Heart right ventricle (tissue), 16 donors: ENCODE results near the gene IRF1. TPM values are rescaled to one million over a fixed set of nuclear protein-coding genes. Genes with fewer than 3 reads are reported as not detected.

Source experiments
- ATAC-seq, 8 donors: fragments of 200-7000 bp; cut with Tn5 transposase; one replicate each; pipeline ENCODE4 v1.9.1; 2020; ENCODE audit warnings: mild to moderate bottlenecking in 8 of 8, moderate library complexity in 8 of 8, moderate number of reproducible peaks in 1 of 8
- DNase-seq, 2 donors: peaks; one replicate each; pipeline ENCODE4 v3.0.0-alpha.2; 2020
- H3K27ac ChIP-seq, 10 donors: fragments of 200-600 bp; sonication (generic) in 2 of 10; one replicate each; pipeline versions ENCODE4 v1.5.0 to v1.8.0; 2020 to 2022; ENCODE audit warnings: mild to moderate bottlenecking in 3 of 10
- H3K27me3 ChIP-seq, 7 donors: fragments of 200-600 bp; one replicate each; pipeline ENCODE4 v1.8.0; 2021 to 2022; ENCODE audit warnings: mild to moderate bottlenecking in 2 of 7
- H3K36me3 ChIP-seq, 9 donors: fragments of 200-600 bp; sonication (generic) in 1 of 9; one replicate each; pipeline versions ENCODE4 v1.5.0 to v1.8.0; 2020 to 2022; ENCODE audit warnings: mild to moderate bottlenecking in 2 of 9
- H3K4me1 ChIP-seq, 9 donors: fragments of 200-600 bp; sonication (generic) in 1 of 9; one replicate each; pipeline versions ENCODE4 v1.5.0 to v1.8.0; 2020 to 2022; ENCODE audit warnings: mild to moderate bottlenecking in 4 of 9
- H3K4me3 ChIP-seq, 10 donors: fragments of 200-600 bp; sonication (generic) in 2 of 10; one replicate each; pipeline versions ENCODE4 v1.5.0 to v1.8.0; 2020 to 2022; ENCODE audit warnings: mild to moderate bottlenecking in 7 of 10, moderate library complexity in 2 of 10
- H3K9me3 ChIP-seq, 11 donors: fragments of 200-600 bp in 10 of 11; sonication (generic) in 2 of 11; one replicate each; pipeline versions ENCODE4 v1.5.0 to v1.8.0; 2013 to 2022; ENCODE audit warnings: mild to moderate bottlenecking in 2 of 11, control low read depth in 1 of 11, moderate library complexity in 1 of 11
- WGBS, 2 donors: extraction: QIAGEN DNeasy Blood & Tissue Kit; methylation state at CpG; one replicate each; pipeline ENCODE4 v1.1.7; 2013; ENCODE audit warnings: inconsistent platforms in 1 of 2; 5-methylcytosine and 5-hydroxymethylcytosine counted together
- intact Hi-C, 10 donors: fragments of 100-400 bp; cut with DNase I; formaldehyde crosslinking; loops; one replicate each; pipeline versions ENCODE4 v1.11.1 to v1.14.2; 2022
- polyA plus RNA-seq, 2 donors: library from polyadenylated mRNA; stranded (reverse); fragments of 200-250 nt; gene quantifications; one replicate each; pipeline ENCODE4 v1.2.3, GENCODE V29; 2013
- total RNA-seq, 10 donors: library from RNA; stranded (reverse); fragmentation: NEBNext Ultra II Directional in 3 of 10; extraction: Animal tissue kit (Norgen Biotek cat#: 25700) in 3 of 10; gene quantifications; one replicate each; pipeline versions ENCODE4 v1.2.1 to v1.2.4, GENCODE V29; 2021 to 2023
- TF ChIP-seq, protein P1 (sequence below), 9 donors: fragments of 200-600 bp; sonication (generic) in 2 of 9; IDR thresholded peaks; one replicate each; pipeline versions ENCODE4 v1.5.0 to v1.8.0; 2021 to 2022; ENCODE audit warnings: antibody characterized with exemption in 9 of 9, mild to moderate bottlenecking in 5 of 9, moderate library complexity in 1 of 9
- donor health status: Arrhythmogenic right ventricular cardiomyopathy.
- donor health status: ischemic (EF 13 %, LVEDD 7.1; RV severe dilation, severe dysfunction).
- donor health status: healthy with polysubstance abuse.
- donor health status: DM: no; HTN: yes; CAD: no.
- donor health status: DM: no; HTN: no; CAD: no.
- donor health status: ischemic (EF 25% LVEDD 6.9; RV normal size, moderate dysfunction).
- donor health status: ischemic (EF 25% LVEDD 5.7; RV mildly dilated, moderate dysfunction).
- donor health status: healthy.
- donor health status: DM: yes; HTN: yes; CAD: no.
- donor health status: Ischemic cardiomyopathy.
- donor health status: ischemic (EF 35%, LVEDD 5.7; RV mildly dilated, moderate dysfunction).
- donor health status: nonischemic (EF 11% LVEDD 7.7; RV severe dilation, severe dysfunction).
- donor health status: DM: yes; HTN: yes; CAD: no.
- donor health status: PGD.
- donor health status: ischemic (EF 29% LVEDD 5.4; RV normal size, mild dysfunction).
- donor health status: nonischemic (EF 23%, LVEDD 6.1; RV moderate dilation, normal function).

Gene IRF1
- total and polyA plus RNA-seq, 12 donors: 8.6 to 146 (median 17.7) TPM

DNA sequence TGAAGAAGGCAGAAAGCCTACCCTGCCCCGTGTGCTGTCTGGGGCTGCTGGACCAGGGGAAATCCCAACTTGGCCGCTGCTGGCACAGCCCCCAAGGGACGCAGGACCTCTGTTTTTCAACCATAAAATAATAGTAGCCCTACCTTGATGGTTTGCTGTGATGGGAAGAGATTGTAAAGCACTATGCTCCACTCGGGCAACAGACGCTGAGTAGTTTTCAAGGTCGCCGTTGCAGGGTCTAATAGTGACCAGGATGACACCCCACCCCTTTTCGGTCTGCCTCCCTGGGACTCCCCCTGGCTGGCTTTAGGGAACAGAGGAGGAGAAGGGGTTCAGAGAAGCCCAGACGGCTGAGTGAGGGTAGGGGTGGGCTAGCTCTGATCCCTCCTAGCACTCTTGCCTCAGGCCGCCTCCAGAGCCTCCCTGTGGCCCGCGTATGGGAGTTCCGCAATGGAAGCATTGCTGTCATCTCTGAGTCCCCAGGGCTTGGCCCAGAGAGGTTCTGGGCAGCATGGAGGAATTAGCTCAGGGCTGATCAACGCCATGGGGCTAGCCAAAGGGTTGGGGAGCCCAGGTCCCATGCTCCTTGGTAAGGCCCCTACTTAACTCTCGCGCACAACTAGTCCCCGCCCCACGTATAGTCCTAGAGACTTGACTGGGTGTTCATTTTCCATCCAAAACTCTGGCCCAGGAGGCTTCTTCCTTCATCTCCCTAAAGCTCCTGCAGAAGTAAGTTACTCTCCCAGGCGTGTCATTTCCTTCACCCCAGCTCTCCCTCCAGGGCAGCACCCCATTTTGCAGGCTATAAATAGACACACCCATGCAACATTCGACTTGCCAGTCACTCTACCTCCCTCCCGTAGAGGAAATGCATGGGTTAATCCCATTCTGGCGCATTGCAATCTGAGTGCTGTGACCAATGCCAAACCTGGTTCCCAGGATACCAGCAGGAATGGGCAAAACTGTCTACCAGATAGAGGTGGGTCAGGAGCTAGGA lies 1.1 kb upstream of the IRF1 start:
- peak overlapping the region; percentile 39 to 96 (median 90) for H3K4me3 ChIP-seq
- no peaks in the 10 kb centered on the region for H3K9me3 ChIP-seq
- DNase-seq (no peak), ATAC-seq (peak in 5 of 8 donors; percentile 0 to 3 (median 1))
- peak overlapping the region; percentile 92 to 100 (median 99) for H3K27ac ChIP-seq
- H3K27me3 ChIP-seq: no peaks in the 10 kb centered on the region
- peaks cover 30 to 78% (median 65%) of the 10 kb centered on the region in 9 donors for H3K4me1 ChIP-seq
- H3K36me3 ChIP-seq: peaks cover 0 to 33% (median 22%) of the 10 kb centered on the region in 9 donors
- 46 to 59% methylated on average over 22 of the region's 22 CpGs for WGBS, 2 donors
- intact Hi-C loops: loop anchor here in 7 of 10 donors (2.0 to 10.0 kb wide), 5 partner anchors 71 to 197 kb away; partner anchors contain the start of gene SLC22A4 (in 5 of the 7)
- TF ChIP-seq, protein P1, sequence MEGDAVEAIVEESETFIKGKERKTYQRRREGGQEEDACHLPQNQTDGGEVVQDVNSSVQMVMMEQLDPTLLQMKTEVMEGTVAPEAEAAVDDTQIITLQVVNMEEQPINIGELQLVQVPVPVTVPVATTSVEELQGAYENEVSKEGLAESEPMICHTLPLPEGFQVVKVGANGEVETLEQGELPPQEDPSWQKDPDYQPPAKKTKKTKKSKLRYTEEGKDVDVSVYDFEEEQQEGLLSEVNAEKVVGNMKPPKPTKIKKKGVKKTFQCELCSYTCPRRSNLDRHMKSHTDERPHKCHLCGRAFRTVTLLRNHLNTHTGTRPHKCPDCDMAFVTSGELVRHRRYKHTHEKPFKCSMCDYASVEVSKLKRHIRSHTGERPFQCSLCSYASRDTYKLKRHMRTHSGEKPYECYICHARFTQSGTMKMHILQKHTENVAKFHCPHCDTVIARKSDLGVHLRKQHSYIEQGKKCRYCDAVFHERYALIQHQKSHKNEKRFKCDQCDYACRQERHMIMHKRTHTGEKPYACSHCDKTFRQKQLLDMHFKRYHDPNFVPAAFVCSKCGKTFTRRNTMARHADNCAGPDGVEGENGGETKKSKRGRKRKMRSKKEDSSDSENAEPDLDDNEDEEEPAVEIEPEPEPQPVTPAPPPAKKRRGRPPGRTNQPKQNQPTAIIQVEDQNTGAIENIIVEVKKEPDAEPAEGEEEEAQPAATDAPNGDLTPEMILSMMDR (IDR thresholded peaks at IDR 0.05): no peak

DNA sequence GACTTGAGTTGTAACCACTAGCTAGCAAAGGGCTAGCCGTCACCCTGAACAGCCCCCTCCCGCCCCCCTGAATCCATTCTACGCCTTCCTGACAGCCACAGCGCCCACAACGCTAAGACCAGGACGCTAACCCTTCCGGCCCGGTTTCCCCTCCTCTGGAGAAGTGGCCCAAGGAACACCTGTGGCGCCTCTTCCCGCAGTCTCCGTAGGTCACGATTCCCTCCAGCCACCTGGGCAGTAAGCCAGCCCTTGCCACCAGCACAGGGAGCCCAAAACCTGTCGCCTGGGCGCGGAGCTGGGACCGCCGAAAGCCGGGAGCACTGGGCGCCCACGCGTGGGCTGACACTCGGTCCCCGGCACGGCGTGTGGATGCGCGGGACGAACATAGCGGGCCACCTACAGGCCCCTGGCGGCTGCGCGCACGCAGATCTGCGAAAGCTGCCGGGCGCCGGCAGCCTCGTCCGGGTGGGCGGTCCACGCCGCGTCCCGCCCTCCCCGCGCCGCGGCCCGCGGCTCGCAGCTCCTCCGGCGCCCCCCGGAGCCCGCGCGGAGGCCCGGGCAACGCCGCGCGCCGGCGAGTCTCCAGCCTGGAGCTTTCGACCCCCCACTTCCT lies 596 bp downstream of the IRF1 start:
- WGBS, 2 donors: 0% methylated on average over 48 to 65 of the region's 65 CpGs
- Histone ChIP-seq H3K27ac (peak overlapping the region; percentile 92 to 100 (median 99)), H3K4me1 (peaks cover 30 to 85% (median 67%) of the 10 kb centered on the region in 9 donors), H3K36me3 (peaks cover 0 to 50% (median 38%) of the 10 kb centered on the region in 9 donors), H3K4me3 (peak overlapping the region; percentile 79 to 96 (median 90)), H3K27me3 (no peaks in the 10 kb centered on the region), H3K9me3 (no peaks in the 10 kb centered on the region)
- peak; percentile 50 to 68 for DNase-seq
- TF ChIP-seq, protein P1 (IDR thresholded peaks at IDR 0.05): peak in 5 of 9 donors; percentile 9 to 49 (median 44)
- intact Hi-C loops: loop anchor here (2.0 to 10.0 kb wide), 6 partner anchors 68 to 195 kb away; partner anchors contain the start of gene SLC22A4 (in 5 of the 10)
- ATAC-seq: peak; percentile 26 to 68 (median 38)

DNA sequence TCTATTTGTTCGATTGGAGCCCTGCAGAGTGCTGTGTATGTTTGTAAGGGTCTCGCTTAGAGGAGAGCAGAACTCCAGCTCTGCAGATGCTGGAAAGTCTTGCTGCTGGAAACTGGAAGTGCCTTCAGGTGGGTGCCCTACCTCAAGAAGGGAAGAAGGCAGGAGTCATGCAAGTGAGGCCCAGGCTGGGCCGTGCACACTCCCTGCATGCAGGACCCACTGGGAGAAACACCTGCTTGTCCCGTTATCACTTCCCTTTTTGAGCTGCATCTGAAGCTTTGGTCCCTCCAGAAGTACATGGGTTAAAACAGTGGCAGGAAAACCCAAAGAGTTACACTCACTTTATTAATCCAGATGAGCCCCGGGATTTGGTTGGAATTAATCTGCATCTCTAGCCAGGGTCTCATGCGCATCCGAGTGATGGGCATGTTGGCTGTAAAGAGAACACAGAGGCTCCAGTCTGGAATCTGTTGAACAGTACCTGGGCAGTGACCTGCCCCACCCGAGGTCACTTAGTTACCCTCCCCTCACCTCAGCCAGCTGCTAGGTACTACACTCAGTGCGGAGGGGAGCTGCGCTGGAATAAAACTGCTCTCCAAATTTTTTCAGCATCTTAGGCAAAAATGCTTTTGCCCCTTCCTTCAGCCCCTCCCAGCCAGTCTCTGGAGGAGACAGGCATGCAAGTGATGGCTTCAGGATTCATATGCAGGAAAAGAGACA lies 1.4 kb downstream of the IRF1 start:
- peaks cover 0 to 57% (median 45%) of the 10 kb centered on the region in 9 donors for H3K36me3 ChIP-seq
- DNase-seq: no peak
- ATAC-seq: no peak
- no peaks in the 10 kb centered on the region for H3K27me3 ChIP-seq
- peak overlapping the region in 9 of 10 donors; percentile 97 to 100 (median 99) for H3K27ac ChIP-seq
- peak overlapping the region; percentile 79 to 96 (median 90) for H3K4me3 ChIP-seq
- H3K9me3 ChIP-seq: no peaks in the 10 kb centered on the region
- intact Hi-C loops: loop anchor here in 4 of 10 donors (5.0 kb wide), 2 partner anchors 67 to 72 kb away; no protein-coding TSS in a partner anchor
- 40 to 61% methylated on average over 10 of the region's 10 CpGs for WGBS, 2 donors
- peaks cover 29 to 85% (median 62%) of the 10 kb centered on the region in 9 donors for H3K4me1 ChIP-seq
- TF ChIP-seq, protein P1 (IDR thresholded peaks at IDR 0.05): no peak
